Liver (tissue), 3 donors: ENCODE results near the gene LARGE1.

Source experiments
- CTCF ChIP-seq: fragments of 150-350 bp; IDR thresholded peaks from 2 replicates; pipeline ENCODE4 v1.5.1; 2017; ENCODE audit warnings: improper control_type of control experiment, low read depth, low read length; ENCODE audit not compliant: missing input control
- GABPA ChIP-seq, 2 donors: IDR thresholded peaks in 1 of 2; conservative IDR thresholded peaks in 1 of 2; 2 replicates each; pipeline ENCODE4 v1.6.1; 2016; ENCODE audit warnings: antibody characterized with exemption in 2 of 2, mild to moderate bottlenecking in 1 of 2, moderate library complexity in 1 of 2
- MAX ChIP-seq: IDR thresholded peaks from 2 replicates; pipeline ENCODE4 v1.6.1; 2016; ENCODE audit warnings: antibody characterized with exemption
- TAF1 ChIP-seq: conservative IDR thresholded peaks from 2 replicates; pipeline ENCODE4 v1.6.1; 2016; ENCODE audit warnings: antibody characterized with exemption, mild to moderate bottlenecking
- YY1 ChIP-seq: IDR thresholded peaks from 2 replicates; pipeline ENCODE4 v1.6.1; 2016; ENCODE audit warnings: antibody characterized with exemption, mild to moderate bottlenecking
- donor health status: healthy.
- donor health status: healthy.

GRCh38 chr22:33302549-33302948 is 617.7 kb downstream of the LARGE1 start:
- no peak for TF ChIP-seq CTCF
- TF ChIP-seq MAX: no peak
- no peak for TF ChIP-seq TAF1
- no peak for TF ChIP-seq YY1
- TF ChIP-seq GABPA (IDR thresholded peaks at IDR 0.05 in 1 of 2, conservative IDR thresholded peaks at IDR 0.05 in 1 of 2): no peak
